Stimulated activated memory B cell treated with anti-CD40 and anti-IgM and Interleukin-4, amounts not matched to agents 10 μg/mL and 1 μg/mL and 100 μg/mL, for 72 hours (primary cell): ENCODE results near the gene PHKG2.

Experiments
- ATAC-seq: fragments of 150-1000 bp; cut with Tn5 transposase; 2 replicates; pipeline ENCODE4 v1.10.0; 2021
- H3K27ac Mint-ChIP-seq: one replicate; pipeline ENCODE4 v1.8.0; 2022; ENCODE audit warnings: mild to moderate bottlenecking, mixed read lengths
- H3K27me3 Mint-ChIP-seq: one replicate; pipeline ENCODE4 v1.8.0; 2022; ENCODE audit warnings: mixed read lengths
- H3K36me3 Mint-ChIP-seq: one replicate; pipeline ENCODE4 v1.8.0; 2022; ENCODE audit warnings: mixed read lengths
- H3K4me1 Mint-ChIP-seq: one replicate; pipeline ENCODE4 v1.8.0; 2022; ENCODE audit warnings: mixed read lengths
- H3K4me3 Mint-ChIP-seq: one replicate; pipeline ENCODE4 v1.8.0; 2022; ENCODE audit warnings: mild to moderate bottlenecking, moderate library complexity, mixed read lengths
- H3K9me3 Mint-ChIP-seq: one replicate; pipeline ENCODE4 v1.8.0; 2022; ENCODE audit warnings: mixed read lengths

Gene PHKG2

GRCh38 chr16:30773826-30774225 lies 25.6 kb downstream of the PHKG2 start:
- H3K27ac Mint-ChIP-seq, result no peak overlapping the region
- H3K36me3 Mint-ChIP-seq, result peaks cover 59% of the 10 kb centered on the region
- H3K27me3 Mint-ChIP-seq, result peaks cover 14% of the 10 kb centered on the region
- no peak overlapping the region for H3K4me3 Mint-ChIP-seq
- H3K4me1 Mint-ChIP-seq, result peaks cover 51% of the 10 kb centered on the region
- H3K9me3 Mint-ChIP-seq, result no peaks in the 10 kb centered on the region
- no peak for ATAC-seq

GRCh38 chr16:30774367-30775130 lies 26.3 kb downstream of the PHKG2 start:
- no peak for ATAC-seq

GRCh38 chr16:30775131-30775391 lies 26.8 kb downstream of the PHKG2 start:
- peak; percentile 1 for ATAC-seq
- H3K36me3 Mint-ChIP-seq, result peaks cover 52% of the 10 kb centered on the region

More at GRCh38 chr16:30774367-30775130, 26.3 kb downstream of the PHKG2 start:
- H3K9me3 Mint-ChIP-seq, result no peaks in the 10 kb centered on the region
- peaks cover 52% of the 10 kb centered on the region for H3K36me3 Mint-ChIP-seq
- H3K4me1 Mint-ChIP-seq, result peaks cover 46% of the 10 kb centered on the region
- H3K4me3 Mint-ChIP-seq, result peak overlapping the region; percentile 80
- H3K27ac Mint-ChIP-seq, result peak overlapping the region; percentile 40
- H3K27me3 Mint-ChIP-seq, result peaks cover 14% of the 10 kb centered on the region

GRCh38 chr16:30775392-30776188 lies 27.4 kb downstream of the PHKG2 start:
- Mint-ChIP-seq H3K36me3 (peaks cover 48% of the 10 kb centered on the region), H3K27me3 (peaks cover 14% of the 10 kb centered on the region), H3K9me3 (no peaks in the 10 kb centered on the region), H3K4me3 (peak overlapping the region; percentile 80), H3K4me1 (peaks cover 46% of the 10 kb centered on the region), H3K27ac (peak overlapping the region; percentile 40)
- ATAC-seq, result peak; percentile 82

More at GRCh38 chr16:30775131-30775391, 26.8 kb downstream of the PHKG2 start:
- H3K4me1 Mint-ChIP-seq, result peaks cover 46% of the 10 kb centered on the region
- H3K27me3 Mint-ChIP-seq, result peaks cover 14% of the 10 kb centered on the region
- H3K27ac Mint-ChIP-seq, result peak overlapping the region; percentile 40
- no peaks in the 10 kb centered on the region for H3K9me3 Mint-ChIP-seq
- H3K4me3 Mint-ChIP-seq, result peak overlapping the region; percentile 80

- Mint-ChIP-seq H3K4me3 (no peak overlapping the region), H3K27ac (no peak overlapping the region), H3K4me1 (peaks cover 36% of the 10 kb centered on the region), H3K27me3 (peaks cover 14% of the 10 kb centered on the region), H3K36me3 (peaks cover 40% of the 10 kb centered on the region), H3K9me3 (no peaks in the 10 kb centered on the region)
- ATAC-seq, result no peak
Measured at GRCh38 chr16:30777591-30778297, 29.5 kb downstream of the PHKG2 start.

GRCh38 chr16:30778549-30779244 lies 30.5 kb downstream of the PHKG2 start:
- peaks cover 39% of the 10 kb centered on the region for H3K36me3 Mint-ChIP-seq
- ATAC-seq, result no peak
- H3K9me3 Mint-ChIP-seq, result no peaks in the 10 kb centered on the region
- peaks cover 14% of the 10 kb centered on the region for H3K27me3 Mint-ChIP-seq
- no peak overlapping the region for H3K4me3 Mint-ChIP-seq
- no peak overlapping the region for H3K27ac Mint-ChIP-seq
- peaks cover 29% of the 10 kb centered on the region for H3K4me1 Mint-ChIP-seq

GRCh38 chr16:30779596-30779995 lies 31.4 kb downstream of the PHKG2 start:
- no peak overlapping the region for H3K27ac Mint-ChIP-seq
- no peaks in the 10 kb centered on the region for H3K9me3 Mint-ChIP-seq

GRCh38 chr16:30780021-30780420 lies 31.8 kb downstream of the PHKG2 start:
- no peaks in the 10 kb centered on the region for H3K9me3 Mint-ChIP-seq
- H3K27ac Mint-ChIP-seq, result no peak overlapping the region
- no peak for ATAC-seq
- peaks cover 20% of the 10 kb centered on the region for H3K4me1 Mint-ChIP-seq
- peaks cover 25% of the 10 kb centered on the region for H3K36me3 Mint-ChIP-seq
- H3K4me3 Mint-ChIP-seq, result no peak overlapping the region
- peaks cover 19% of the 10 kb centered on the region for H3K27me3 Mint-ChIP-seq

More at GRCh38 chr16:30779596-30779995, 31.4 kb downstream of the PHKG2 start:
- H3K36me3 Mint-ChIP-seq, result peaks cover 30% of the 10 kb centered on the region
- no peak overlapping the region for H3K4me3 Mint-ChIP-seq
- peaks cover 15% of the 10 kb centered on the region for H3K27me3 Mint-ChIP-seq
- H3K4me1 Mint-ChIP-seq, result peaks cover 24% of the 10 kb centered on the region
- ATAC-seq, result no peak

- no peaks in the 10 kb centered on the region for H3K9me3 Mint-ChIP-seq
- peaks cover 25% of the 10 kb centered on the region for H3K27me3 Mint-ChIP-seq
- H3K4me1 Mint-ChIP-seq, result peaks cover 15% of the 10 kb centered on the region
- H3K4me3 Mint-ChIP-seq, result no peak overlapping the region
- peaks cover 22% of the 10 kb centered on the region for H3K36me3 Mint-ChIP-seq
- no peak overlapping the region for H3K27ac Mint-ChIP-seq
- ATAC-seq, result no peak
Measured at GRCh38 chr16:30780549-30780948, 32.3 kb downstream of the PHKG2 start.

- ATAC-seq, result no peak
- Mint-ChIP-seq H3K9me3 (no peaks in the 10 kb centered on the region), H3K27me3 (peaks cover 23% of the 10 kb centered on the region), H3K4me1 (peaks cover 15% of the 10 kb centered on the region), H3K4me3 (no peak overlapping the region), H3K36me3 (peaks cover 22% of the 10 kb centered on the region), H3K27ac (no peak overlapping the region)
Measured at GRCh38 chr16:30782486-30783279, 34.5 kb downstream of the PHKG2 start.

GRCh38 chr16:30783280-30784109 lies 35.3 kb downstream of the PHKG2 start:
- H3K27me3 Mint-ChIP-seq, result peaks cover 30% of the 10 kb centered on the region
- H3K4me1 Mint-ChIP-seq, result peaks cover 19% of the 10 kb centered on the region
- H3K27ac Mint-ChIP-seq, result no peak overlapping the region
- no peaks in the 10 kb centered on the region for H3K9me3 Mint-ChIP-seq
- ATAC-seq, result no peak
- H3K36me3 Mint-ChIP-seq, result peaks cover 22% of the 10 kb centered on the region
- no peak overlapping the region for H3K4me3 Mint-ChIP-seq

GRCh38 chr16:30784215-30784614 lies 36.0 kb downstream of the PHKG2 start:
- Mint-ChIP-seq H3K36me3 (peaks cover 22% of the 10 kb centered on the region), H3K4me1 (peaks cover 19% of the 10 kb centered on the region), H3K27me3 (peaks cover 37% of the 10 kb centered on the region), H3K4me3 (no peak overlapping the region), H3K27ac (no peak overlapping the region), H3K9me3 (no peaks in the 10 kb centered on the region)
- ATAC-seq, result no peak

- no peak overlapping the region for H3K27ac Mint-ChIP-seq
- ATAC-seq, result no peak
- peaks cover 22% of the 10 kb centered on the region for H3K36me3 Mint-ChIP-seq
- H3K27me3 Mint-ChIP-seq, result peaks cover 37% of the 10 kb centered on the region
- H3K9me3 Mint-ChIP-seq, result no peaks in the 10 kb centered on the region
- H3K4me3 Mint-ChIP-seq, result peak overlapping the region; percentile 73
- peaks cover 19% of the 10 kb centered on the region for H3K4me1 Mint-ChIP-seq
Measured at GRCh38 chr16:30785126-30786106, 37.2 kb downstream of the PHKG2 start.
